VCaP (cell line): ENCODE measurements around the gene KATNB1.
A peak's percentile ranks its signal among the peaks of the same experiment; 100 is the strongest.

Source experiments
- H3K27ac ChIP-seq: fragments of 450-650 bp; 2 replicates; pipeline ENCODE4 v1.5.1; 2017
- CTCF ChIP-seq: fragments of 450-650 bp; conservative IDR thresholded peaks from 2 replicates; pipeline ENCODE4 v1.5.1; 2017; ENCODE audit warnings: mild to moderate bottlenecking, moderate library complexity

KATNB1 gene

GRCh38 chr16:57697896-57698537 is 37.6 kb upstream of the KATNB1 start:
- no peak for TF ChIP-seq CTCF

GRCh38 chr16:57698812-57699405 is 36.7 kb upstream of the KATNB1 start:
- no peak for TF ChIP-seq CTCF
- no peak overlapping the region for H3K27ac ChIP-seq

More at GRCh38 chr16:57697896-57698537, 37.6 kb upstream of the KATNB1 start:
- H3K27ac ChIP-seq: no peak overlapping the region

- no peak for TF ChIP-seq CTCF
- H3K27ac ChIP-seq: no peak overlapping the region
Measured at GRCh38 chr16:57699481-57699880, 36.1 kb upstream of the KATNB1 start.

GRCh38 chr16:57699899-57700298 is 35.7 kb upstream of the KATNB1 start:
- no peak for TF ChIP-seq CTCF
- H3K27ac ChIP-seq: no peak overlapping the region

- no peak for TF ChIP-seq CTCF
- no peak overlapping the region for H3K27ac ChIP-seq
Measured at GRCh38 chr16:57700781-57701551, 34.6 kb upstream of the KATNB1 start.

GRCh38 chr16:57701759-57702371 is 33.7 kb upstream of the KATNB1 start:
- TF ChIP-seq CTCF: no peak

GRCh38 chr16:57703416-57704010 is 32.1 kb upstream of the KATNB1 start:
- peak overlapping the region; percentile 84 for H3K27ac ChIP-seq
- TF ChIP-seq CTCF: no peak

More at GRCh38 chr16:57701759-57702371, 33.7 kb upstream of the KATNB1 start:
- no peak overlapping the region for H3K27ac ChIP-seq
